Renal cortical epithelial cell (primary cell): ENCODE results near the gene CASP12. TPM values are rescaled to one million over a fixed set of nuclear protein-coding genes. Genes with fewer than 3 reads are reported as not detected.

Experiments
- DNase-seq: peaks from one replicate; pipeline ENCODE4 v3.0.0-alpha.2; 2011; ENCODE audit warnings: low read depth
- total RNA-seq: library from RNA; depleted of rRNA; stranded (reverse); fragments of >200 nt; gene quantifications from 2 replicates; pipeline ENCODE4 v1.2.3, GENCODE V29; 2014

CASP12 gene
- total RNA-seq, 1 donor from 2014 or later, result not detected

DNA sequence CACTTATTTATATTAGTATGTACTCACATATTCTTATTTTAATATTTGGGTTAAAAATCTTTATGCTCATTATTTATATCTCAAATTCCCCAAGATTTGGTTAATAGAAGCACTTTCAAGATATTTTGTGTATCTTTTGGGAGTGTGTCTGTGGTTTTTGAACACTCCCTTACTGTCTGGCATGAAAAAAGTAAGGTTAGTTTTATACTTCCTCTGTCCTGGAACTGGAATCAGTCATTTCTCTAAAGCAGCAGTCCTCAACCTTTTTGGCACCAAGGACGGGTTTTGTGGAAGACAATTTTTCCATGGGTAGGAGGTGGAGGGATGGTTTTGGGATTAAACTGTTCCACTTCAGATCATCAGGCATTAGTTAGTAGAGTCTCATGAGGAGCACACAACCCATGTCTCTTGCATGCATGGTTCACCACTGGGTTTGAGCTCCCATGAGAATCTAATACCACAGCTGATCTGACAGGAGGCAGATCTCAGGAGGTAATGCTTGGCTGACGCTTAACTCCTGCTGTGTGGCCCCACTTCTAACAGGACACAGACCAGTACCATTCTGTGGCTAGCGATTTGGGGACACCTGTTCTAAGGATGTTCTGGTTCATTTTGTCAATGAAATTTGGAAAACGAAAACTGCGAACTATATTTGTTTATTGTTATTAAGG, 60.2 kb downstream of the CASP12 start:
- DNase-seq, result no peak

- no peak for DNase-seq
Observed at GRCh38 chr11:104836691-104837090, 61.6 kb downstream of the CASP12 start.

Other genes starting within 250 kb of the CASP12 start
- gene CASP4, start 70.1 kb upstream of the CASP12 start, total RNA-seq, result 150 and 201 TPM in 2 replicates
- not detected in 2 replicates for gene CASP5, start 124.7 kb upstream of the CASP12 start, total RNA-seq
- gene CASP1, start 136.7 kb upstream of the CASP12 start, total RNA-seq, result 8.3 and 8.6 TPM in 2 replicates
- gene CARD16, start 146.9 kb upstream of the CASP12 start, total RNA-seq, result 0.50 and 4.9 TPM in 2 replicates
- not detected in 2 replicates for gene CARD18, start 241.3 kb upstream of the CASP12 start, total RNA-seq